ENCODE measurements around the gene AGTRAP. TPM values are rescaled to one million over a fixed set of nuclear protein-coding genes. Genes with fewer than 3 reads are reported as not detected.

Gene AGTRAP
- total RNA-seq, 1 experiment from 2014 or later, result 57.0 TPM

GRCh38 chr1:11784256-11784992 lies 48.5 kb downstream of the AGTRAP start:
- ATAC-seq (peak; percentile 9; the same call in 1 of the 2 replicates), DNase-seq (ENCODE audit: low read depth, low spot score) (no peak)
- ChIA-PET POLR2A (no interaction called here), CTCF (interaction anchor here (0.6 to 1.2 kb wide), 3 partner anchors 18 to 296 kb away, joined by 3 read pairs; no protein-coding TSS in a partner anchor)
- Histone ChIP-seq H3K27ac (ENCODE audit: low read length) (0 out of 2 replicates have a peak overlapping the region, but pooled peaks have one; percentile 29), H3K36me3 (ENCODE audit: control insufficient read depth, insufficient read depth, low read length) (no peaks in the 10 kb centered on the region), H3K9me3 (ENCODE audit: control insufficient read depth, insufficient read depth, low read depth, low read length) (no peaks in the 10 kb centered on the region), H3K4me3 (ENCODE audit: low read depth in 2 of 2, low read length in 2 of 2) (no peak overlapping the region), H3K27me3 (ENCODE audit: control insufficient read depth, insufficient read depth, low read length) (no peaks in the 10 kb centered on the region), H3K4me1 (ENCODE audit: control insufficient read depth, insufficient read depth, low read length) (peaks cover 13% of the 10 kb centered on the region)
- intact Hi-C loops (cut with micrococcal nuclease; ENCODE audit: unreplicated experiment), result no loop called here
- BruUV-seq (replicated peaks), result no TSS peak
- TF ChIP-seq, protein P1, sequence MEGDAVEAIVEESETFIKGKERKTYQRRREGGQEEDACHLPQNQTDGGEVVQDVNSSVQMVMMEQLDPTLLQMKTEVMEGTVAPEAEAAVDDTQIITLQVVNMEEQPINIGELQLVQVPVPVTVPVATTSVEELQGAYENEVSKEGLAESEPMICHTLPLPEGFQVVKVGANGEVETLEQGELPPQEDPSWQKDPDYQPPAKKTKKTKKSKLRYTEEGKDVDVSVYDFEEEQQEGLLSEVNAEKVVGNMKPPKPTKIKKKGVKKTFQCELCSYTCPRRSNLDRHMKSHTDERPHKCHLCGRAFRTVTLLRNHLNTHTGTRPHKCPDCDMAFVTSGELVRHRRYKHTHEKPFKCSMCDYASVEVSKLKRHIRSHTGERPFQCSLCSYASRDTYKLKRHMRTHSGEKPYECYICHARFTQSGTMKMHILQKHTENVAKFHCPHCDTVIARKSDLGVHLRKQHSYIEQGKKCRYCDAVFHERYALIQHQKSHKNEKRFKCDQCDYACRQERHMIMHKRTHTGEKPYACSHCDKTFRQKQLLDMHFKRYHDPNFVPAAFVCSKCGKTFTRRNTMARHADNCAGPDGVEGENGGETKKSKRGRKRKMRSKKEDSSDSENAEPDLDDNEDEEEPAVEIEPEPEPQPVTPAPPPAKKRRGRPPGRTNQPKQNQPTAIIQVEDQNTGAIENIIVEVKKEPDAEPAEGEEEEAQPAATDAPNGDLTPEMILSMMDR (IDR thresholded peaks at IDR 0.05), result no peak
- TF ChIP-seq SIN3A (IDR thresholded peaks at IDR 0.05; ENCODE audit: borderline replicate concordance, insufficient read depth, low read depth, low read length) (no peak), POLR2AphosphoS5 (IDR thresholded peaks at IDR 0.05; ENCODE audit: low read depth, low read length) (no peak), TCF7L2 (IDR thresholded peaks at IDR 0.05; ENCODE audit: low read depth, low read length) (no peak)
- TF ChIP-seq, protein P2, sequence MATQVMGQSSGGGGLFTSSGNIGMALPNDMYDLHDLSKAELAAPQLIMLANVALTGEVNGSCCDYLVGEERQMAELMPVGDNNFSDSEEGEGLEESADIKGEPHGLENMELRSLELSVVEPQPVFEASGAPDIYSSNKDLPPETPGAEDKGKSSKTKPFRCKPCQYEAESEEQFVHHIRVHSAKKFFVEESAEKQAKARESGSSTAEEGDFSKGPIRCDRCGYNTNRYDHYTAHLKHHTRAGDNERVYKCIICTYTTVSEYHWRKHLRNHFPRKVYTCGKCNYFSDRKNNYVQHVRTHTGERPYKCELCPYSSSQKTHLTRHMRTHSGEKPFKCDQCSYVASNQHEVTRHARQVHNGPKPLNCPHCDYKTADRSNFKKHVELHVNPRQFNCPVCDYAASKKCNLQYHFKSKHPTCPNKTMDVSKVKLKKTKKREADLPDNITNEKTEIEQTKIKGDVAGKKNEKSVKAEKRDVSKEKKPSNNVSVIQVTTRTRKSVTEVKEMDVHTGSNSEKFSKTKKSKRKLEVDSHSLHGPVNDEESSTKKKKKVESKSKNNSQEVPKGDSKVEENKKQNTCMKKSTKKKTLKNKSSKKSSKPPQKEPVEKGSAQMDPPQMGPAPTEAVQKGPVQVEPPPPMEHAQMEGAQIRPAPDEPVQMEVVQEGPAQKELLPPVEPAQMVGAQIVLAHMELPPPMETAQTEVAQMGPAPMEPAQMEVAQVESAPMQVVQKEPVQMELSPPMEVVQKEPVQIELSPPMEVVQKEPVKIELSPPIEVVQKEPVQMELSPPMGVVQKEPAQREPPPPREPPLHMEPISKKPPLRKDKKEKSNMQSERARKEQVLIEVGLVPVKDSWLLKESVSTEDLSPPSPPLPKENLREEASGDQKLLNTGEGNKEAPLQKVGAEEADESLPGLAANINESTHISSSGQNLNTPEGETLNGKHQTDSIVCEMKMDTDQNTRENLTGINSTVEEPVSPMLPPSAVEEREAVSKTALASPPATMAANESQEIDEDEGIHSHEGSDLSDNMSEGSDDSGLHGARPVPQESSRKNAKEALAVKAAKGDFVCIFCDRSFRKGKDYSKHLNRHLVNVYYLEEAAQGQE (IDR thresholded peaks at IDR 0.05; ENCODE audit: insufficient read depth in 1 of 2, low read depth in 2 of 2, low read length in 1 of 2), result no peak
- in situ Hi-C loops (cut with HindIII; ENCODE audit: low pct_unique_long_range_greater_than_20kb, low sequenced_read_pairs), result no loop called here

GRCh38 chr1:11784993-11785769 lies 49.2 kb downstream of the AGTRAP start:
- TF ChIP-seq, protein P1 (IDR thresholded peaks at IDR 0.05), result peak; percentile 97
- TF ChIP-seq POLR2AphosphoS5 (IDR thresholded peaks at IDR 0.05; ENCODE audit: low read depth, low read length), result no peak; the same call in 1 of the 2 replicates

More at GRCh38 chr1:11784993-11785769, 49.2 kb downstream of the AGTRAP start:
- BruUV-seq (replicated peaks), result no TSS peak
- POLR2A ChIA-PET, result no interaction called here
- ATAC-seq, result peak; percentile 84
- H3K4me1 ChIP-seq (ENCODE audit: control insufficient read depth, insufficient read depth, low read length), result peaks cover 13% of the 10 kb centered on the region
- in situ Hi-C loops (cut with HindIII; ENCODE audit: low pct_unique_long_range_greater_than_20kb, low sequenced_read_pairs) (no loop called here), intact Hi-C loops (cut with micrococcal nuclease; ENCODE audit: unreplicated experiment) (no loop called here)
- H3K27ac ChIP-seq (ENCODE audit: low read length), result 0 out of 2 replicates have a peak overlapping the region, but pooled peaks have one; percentile 29
- H3K36me3 ChIP-seq (ENCODE audit: control insufficient read depth, insufficient read depth, low read length), result no peaks in the 10 kb centered on the region
- no peaks in the 10 kb centered on the region for H3K9me3 ChIP-seq (ENCODE audit: control insufficient read depth, insufficient read depth, low read depth, low read length)
- H3K27me3 ChIP-seq (ENCODE audit: control insufficient read depth, insufficient read depth, low read length), result no peaks in the 10 kb centered on the region
- no peak for DNase-seq (ENCODE audit: low read depth, low spot score)
- CTCF ChIA-PET, result interaction anchor here (0.6 to 1.2 kb wide), 3 partner anchors 17 to 296 kb away, joined by 3 read pairs; no protein-coding TSS in a partner anchor
- no peak overlapping the region for H3K4me3 ChIP-seq (ENCODE audit: low read depth in 2 of 2, low read length in 2 of 2)

All from Panc1 (cell line).